OCI-LY3 (cell line): ENCODE results near the gene ALG1.

ENCODE experiments used
- CTCF ChIP-seq: fragments of 200-600, 300-600 bp; sonication (generic); IDR thresholded peaks from 2 replicates; pipeline ENCODE4 v1.5.1; 2014; ENCODE audit warnings: antibody characterized with exemption, low read length, low read depth
- EZH2phosphoT487 ChIP-seq: fragments of 200-600 bp; shearing (Covaris generic); IDR thresholded peaks from 2 replicates; pipeline ENCODE4 v1.6.1; 2018; ENCODE audit warnings: antibody characterized with exemption, mixed run types, low read depth

GRCh38 chr16:5028950-5029475, 42.6 kb upstream of the ALG1 start:
- TF ChIP-seq EZH2phosphoT487, result no peak
- TF ChIP-seq CTCF, result no peak
